GM19099 (cell line): Measurements from ENCODE around the gene HEATR5A.

Source experiments
- POLR2A ChIP-seq: IDR thresholded peaks from 3 replicates; pipeline ENCODE4 v1.6.1; 2011; ENCODE audit warnings: low read depth; ENCODE audit not compliant: insufficient read length; ENCODE audit errors: extremely low read depth

The HEATR5A gene

DNA sequence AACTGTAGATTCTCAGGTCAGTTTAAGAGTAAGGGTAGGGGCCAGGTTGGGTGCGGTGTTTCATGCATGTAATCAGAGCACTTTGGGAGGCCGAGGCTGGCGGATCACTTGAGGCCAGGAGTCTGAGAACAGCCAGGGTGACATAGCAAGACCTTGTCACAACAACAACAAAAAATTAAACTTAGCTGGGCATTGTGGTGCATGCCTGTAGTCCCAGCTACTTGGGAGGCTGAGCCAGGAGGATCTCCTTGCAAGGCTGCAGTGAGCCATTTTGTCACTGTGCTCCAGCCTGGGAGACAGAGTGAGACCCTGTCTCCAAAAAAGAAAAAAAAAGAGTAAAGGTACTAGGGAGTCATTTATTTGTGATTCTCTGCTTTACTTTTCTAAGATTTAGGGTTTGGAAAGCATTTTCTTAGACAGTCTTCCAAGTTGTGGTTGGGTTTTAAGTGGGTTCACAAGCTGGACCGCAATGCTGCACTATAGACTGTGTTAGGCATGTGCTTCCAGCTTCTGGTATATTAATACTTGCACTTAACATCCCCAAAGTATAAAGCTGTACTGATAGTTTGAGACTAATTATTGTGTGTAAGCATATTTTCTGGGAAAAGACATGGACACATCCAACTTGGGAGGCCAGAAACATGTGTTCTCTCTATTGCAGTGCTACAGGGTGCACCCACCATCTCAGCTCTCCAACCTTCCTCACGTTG is 163.7 kb downstream of the HEATR5A start:
- TF ChIP-seq POLR2A = no peak

DNA sequence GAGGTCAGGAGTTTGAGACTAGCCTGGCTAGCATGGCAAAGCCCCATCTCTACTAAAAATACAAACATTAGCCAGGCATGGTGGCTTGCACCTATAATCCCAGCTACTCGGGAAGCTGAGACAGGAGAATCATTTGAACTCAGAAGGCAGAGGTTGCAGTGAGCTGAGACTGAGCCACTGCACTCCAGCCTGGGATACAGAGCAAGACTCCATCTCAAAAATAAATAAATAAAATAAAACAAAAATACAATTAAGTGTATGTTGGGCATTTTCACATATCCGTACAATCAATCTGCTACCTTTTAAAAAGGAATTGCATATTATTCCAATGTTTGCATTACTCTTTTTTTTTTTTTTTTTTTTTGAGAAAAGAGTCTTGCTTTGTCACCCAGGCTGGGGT is 165.1 kb downstream of the HEATR5A start:
- TF ChIP-seq POLR2A = no peak

DNA sequence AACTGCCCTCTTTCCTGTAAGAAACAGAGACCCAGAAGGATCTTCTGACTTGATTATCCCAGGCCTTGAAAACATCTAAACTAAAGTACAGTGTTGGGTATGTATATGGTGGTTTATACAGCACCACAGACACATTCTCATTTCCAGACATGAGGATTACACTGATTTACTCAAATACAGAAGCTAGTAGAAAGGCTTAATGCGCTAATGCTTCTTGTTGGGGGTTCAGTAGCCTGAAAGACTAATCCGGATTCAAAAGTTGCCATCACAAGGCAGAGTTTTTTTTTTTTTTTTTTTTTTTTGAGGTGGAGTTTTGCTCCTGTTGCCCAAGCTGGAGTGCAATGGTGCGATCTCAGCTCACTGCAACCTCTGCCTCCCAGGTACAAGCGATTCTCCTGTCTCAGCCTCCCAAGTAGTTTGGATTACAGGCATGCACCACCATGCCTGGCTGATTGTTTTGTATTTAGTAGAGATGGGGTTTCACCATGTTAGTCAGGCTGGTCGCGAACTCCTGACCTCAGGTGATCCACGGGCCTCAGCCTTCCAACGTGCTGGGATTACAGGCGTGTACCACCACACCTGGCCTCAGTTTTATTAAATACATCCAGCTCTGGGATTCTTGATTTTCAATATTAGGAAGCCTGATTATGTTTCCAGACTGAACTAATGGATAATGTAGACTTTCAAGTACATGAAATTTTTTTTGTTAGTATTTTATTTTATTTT is 166.4 kb downstream of the HEATR5A start:
- TF ChIP-seq POLR2A = no peak

DNA sequence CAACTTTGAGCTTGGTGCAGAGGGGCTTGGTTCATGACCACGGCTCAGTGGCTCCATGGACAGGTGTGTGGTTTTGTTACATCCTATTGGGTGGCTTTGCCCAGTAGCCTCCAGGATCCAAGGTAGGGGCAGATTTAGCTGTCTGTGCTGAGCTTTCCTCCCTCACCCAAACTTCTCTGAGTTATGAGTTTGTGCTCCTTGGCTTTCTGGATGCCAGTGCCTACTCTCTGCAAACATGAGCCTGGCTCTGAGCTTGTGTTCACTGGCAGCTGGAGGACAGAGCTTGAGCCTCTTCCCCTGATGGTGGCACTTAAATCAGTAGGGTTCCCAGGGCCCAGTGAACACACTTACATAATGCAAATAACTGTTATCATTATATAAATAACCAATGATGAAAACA is 167.5 kb downstream of the HEATR5A start:
- no peak for TF ChIP-seq POLR2A

DNA sequence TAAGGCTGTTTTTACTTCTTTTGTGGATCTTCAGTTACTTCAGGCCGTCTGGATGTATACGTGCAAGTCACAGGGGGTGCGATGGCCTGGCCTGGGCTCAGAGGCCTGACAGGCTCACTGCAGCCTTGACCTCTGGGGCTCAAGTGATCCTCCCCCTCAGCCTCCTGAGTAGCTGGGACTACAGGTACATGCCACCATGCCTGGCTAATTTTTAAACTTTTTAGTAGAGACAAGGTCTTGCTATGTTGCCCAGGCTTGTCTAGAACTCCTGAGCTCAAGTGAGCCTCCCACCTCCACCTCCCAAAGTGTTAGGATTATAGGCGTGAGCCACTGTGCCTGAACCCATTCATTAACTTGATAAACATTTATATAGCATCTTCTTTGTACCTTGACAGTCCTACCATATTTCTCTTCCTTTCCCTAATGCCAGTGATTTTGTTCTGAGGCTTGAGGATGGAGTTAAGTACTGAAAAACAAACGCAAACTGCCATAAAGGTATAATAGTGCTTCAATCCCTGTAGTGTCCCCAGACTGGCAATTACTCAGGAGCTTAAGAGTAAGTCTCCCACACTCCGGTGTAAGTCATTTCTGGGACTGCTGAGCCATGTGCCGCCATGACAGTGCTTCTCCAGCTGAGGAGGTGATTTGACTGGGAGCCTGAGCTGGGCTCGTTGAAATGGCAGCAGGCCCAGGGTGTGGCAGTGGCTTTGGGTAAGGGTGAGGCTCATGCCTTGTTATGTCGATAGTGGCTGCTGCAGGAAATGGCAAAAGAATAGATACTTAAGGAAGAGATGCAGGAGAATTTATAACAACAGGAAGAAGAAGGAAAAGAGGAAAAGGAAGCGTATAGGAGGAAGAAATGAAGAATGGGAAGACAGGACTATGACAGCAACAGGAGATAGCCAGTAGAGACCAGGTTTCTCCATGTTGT is 169.1 kb downstream of the HEATR5A start:
- no peak for TF ChIP-seq POLR2A

DNA sequence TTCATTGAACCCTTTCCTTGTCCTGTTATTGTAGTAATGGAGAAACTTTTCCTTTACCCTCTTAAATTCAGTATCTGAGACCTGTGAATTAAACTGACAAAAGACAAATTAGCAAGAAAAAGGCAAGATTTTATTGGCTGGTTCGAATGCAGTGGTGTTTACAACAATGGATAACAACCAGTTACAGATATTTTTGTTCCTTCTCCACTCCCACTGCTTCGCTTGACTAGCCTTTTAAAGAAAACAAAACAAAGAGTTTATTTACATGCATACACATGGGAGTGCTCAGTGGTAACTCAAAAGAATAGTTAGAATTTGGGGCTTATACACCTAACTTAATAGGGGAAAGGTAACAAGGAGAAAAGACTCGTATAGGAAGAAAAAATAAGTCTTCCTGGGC is 175.7 kb downstream of the HEATR5A start:
- no peak for TF ChIP-seq POLR2A

DNA sequence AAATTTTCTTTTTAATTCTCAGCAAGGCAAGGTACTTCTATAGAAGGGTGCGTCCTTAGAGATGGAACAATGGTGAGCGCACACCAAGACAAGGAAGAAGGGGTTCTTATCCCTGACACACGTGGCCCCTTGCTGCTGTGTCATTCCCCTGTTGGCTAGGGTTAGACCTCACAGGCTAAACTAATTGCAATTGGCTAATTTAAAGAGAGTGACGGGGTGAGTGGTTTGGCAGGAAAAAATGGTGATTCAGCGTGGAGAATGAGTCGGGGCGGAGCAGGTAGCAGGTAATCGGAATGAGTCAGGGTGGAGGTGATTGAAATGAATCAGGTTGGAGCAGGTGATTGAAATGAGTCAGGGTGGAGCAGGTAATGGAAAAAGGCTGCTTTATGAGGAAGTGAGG is 176.5 kb downstream of the HEATR5A start:
- no peak for TF ChIP-seq POLR2A
